ENCODE data around the gene APOBEC2.

DNA sequence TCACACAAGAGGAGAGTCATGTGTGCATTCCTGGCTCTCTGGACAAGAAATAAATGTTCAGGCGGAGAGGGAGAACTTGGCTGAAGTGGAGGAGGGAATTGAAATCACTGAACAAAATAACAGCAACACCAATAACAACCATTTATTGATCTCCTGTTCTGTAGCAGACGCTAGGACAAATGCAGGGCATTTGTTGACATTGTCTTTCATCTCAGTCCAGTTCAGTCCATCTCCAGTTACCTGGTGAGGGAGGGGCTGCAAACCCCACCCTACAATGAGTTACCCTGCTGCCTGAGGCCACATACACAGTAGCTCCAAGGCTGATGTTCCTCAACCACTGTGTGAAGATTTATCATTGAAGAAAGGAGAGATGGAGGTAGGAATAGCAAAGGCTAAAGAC lies 41.3 kb upstream of the APOBEC2 start:
- TF ChIP-seq, protein P1, sequence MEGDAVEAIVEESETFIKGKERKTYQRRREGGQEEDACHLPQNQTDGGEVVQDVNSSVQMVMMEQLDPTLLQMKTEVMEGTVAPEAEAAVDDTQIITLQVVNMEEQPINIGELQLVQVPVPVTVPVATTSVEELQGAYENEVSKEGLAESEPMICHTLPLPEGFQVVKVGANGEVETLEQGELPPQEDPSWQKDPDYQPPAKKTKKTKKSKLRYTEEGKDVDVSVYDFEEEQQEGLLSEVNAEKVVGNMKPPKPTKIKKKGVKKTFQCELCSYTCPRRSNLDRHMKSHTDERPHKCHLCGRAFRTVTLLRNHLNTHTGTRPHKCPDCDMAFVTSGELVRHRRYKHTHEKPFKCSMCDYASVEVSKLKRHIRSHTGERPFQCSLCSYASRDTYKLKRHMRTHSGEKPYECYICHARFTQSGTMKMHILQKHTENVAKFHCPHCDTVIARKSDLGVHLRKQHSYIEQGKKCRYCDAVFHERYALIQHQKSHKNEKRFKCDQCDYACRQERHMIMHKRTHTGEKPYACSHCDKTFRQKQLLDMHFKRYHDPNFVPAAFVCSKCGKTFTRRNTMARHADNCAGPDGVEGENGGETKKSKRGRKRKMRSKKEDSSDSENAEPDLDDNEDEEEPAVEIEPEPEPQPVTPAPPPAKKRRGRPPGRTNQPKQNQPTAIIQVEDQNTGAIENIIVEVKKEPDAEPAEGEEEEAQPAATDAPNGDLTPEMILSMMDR (IDR thresholded peaks at IDR 0.05) = no peak
- TF ChIP-seq EZH2 (IDR thresholded peaks at IDR 0.05; ENCODE audit: borderline replicate concordance, insufficient read depth, low read depth, low read length, poor library complexity, severe bottlenecking) = no peak
